Stomach (tissue), 9 donors: ENCODE measurements around the gene SMAD5. TPM values are rescaled to one million over a fixed set of nuclear protein-coding genes. Genes with fewer than 3 reads are reported as not detected.

Experiments used
- DNase-seq, 2 donors: peaks; one replicate each; pipeline versions ENCODE4 v3.0.0 to v3.0.0-alpha.2; 2013 to 2019
- H3K27ac ChIP-seq, 5 donors: fragments of 200-600 bp in 4 of 5; sonication (generic) in 4 of 5; one replicate each; pipeline ENCODE4 v1.5.1; 2013 to 2019; ENCODE audit warnings: mild to moderate bottlenecking in 1 of 5, moderate library complexity in 1 of 5
- H3K27me3 ChIP-seq, 3 donors: fragments of 200-600 bp; sonication (generic); one replicate each; pipeline ENCODE4 v1.5.1; 2017 to 2019; ENCODE audit warnings: mixed run types in 1 of 3
- H3K36me3 ChIP-seq, 4 donors: fragments of 200-600 bp; sonication (generic); 1 replicate in 3 of 4; 2 replicates in 1 of 4; pipeline ENCODE4 v1.5.1; 2016 to 2019
- H3K4me1 ChIP-seq, 4 donors: fragments of 200-600 bp; sonication (generic); one replicate each; pipeline ENCODE4 v1.5.1; 2016 to 2019
- H3K4me3 ChIP-seq, 4 donors: fragments of 200-600 bp; sonication (generic) in 3 of 4; one replicate each; pipeline ENCODE4 v1.5.1; 2016 to 2019; ENCODE audit warnings: mild to moderate bottlenecking in 1 of 4
- H3K9me3 ChIP-seq, 4 donors: fragments of 200-600 bp; sonication (generic); one replicate each; pipeline ENCODE4 v1.5.1; 2016 to 2019
- CTCF ChIP-seq, 7 experiments: fragments of 450-650 bp in 4 of 7; fragments of 200-600 bp in 3 of 7; sonication (generic) in 3 of 7; IDR thresholded peaks; one replicate each; pipeline ENCODE4 v1.5.1; 2016 to 2019; ENCODE audit warnings: antibody characterized with exemption in 7 of 7, control low read depth in 2 of 7, mild to moderate bottlenecking in 1 of 7
- EP300 ChIP-seq: sonication (generic); formaldehyde crosslinking; IDR thresholded peaks from one replicate; pipeline ENCODE4 v1.6.1; 2017; ENCODE audit warnings: antibody characterized with exemption
- POLR2A ChIP-seq, 4 donors: fragments of 450-650 bp; IDR thresholded peaks; one replicate each; pipeline ENCODE4 v1.6.1; 2016; ENCODE audit warnings: antibody characterized with exemption in 4 of 4, control low read depth in 2 of 4, mild to moderate bottlenecking in 1 of 4, moderate library complexity in 1 of 4
- POLR2AphosphoS5 ChIP-seq, 3 donors: sonication (generic); formaldehyde crosslinking; IDR thresholded peaks; one replicate each; pipeline ENCODE4 v1.6.1; 2016; ENCODE audit warnings: antibody characterized with exemption in 3 of 3
- WGBS, 5 donors: extraction: QIAGEN DNeasy Blood & Tissue Kit in 3 of 5; methylation state at CpG; one replicate each; pipeline versions ENCODE4 v1.1.5 to v1.1.7; 2013 to 2018; 5-methylcytosine and 5-hydroxymethylcytosine counted together
- intact Hi-C: fragments of 100-400 bp; cut with DNase I; formaldehyde crosslinking; loops from one replicate; pipeline ENCODE4 v1.15.1; 2023; ENCODE audit warnings: low total_unique reads
- polyA plus RNA-seq, 3 donors: library from polyadenylated mRNA; stranded (reverse); fragments of 200-250 nt; gene quantifications; one replicate each; pipeline ENCODE4 v1.2.3, GENCODE V29; 2013
- total RNA-seq, 5 donors: library from RNA; depleted of rRNA; stranded (reverse); fragments of >200 nt; gene quantifications; one replicate each; pipeline versions ENCODE4 v1.1.0 to v1.2.3, GENCODE V29; 2014 to 2016
- donor health status: healthy with polysubstance abuse.
- donor health status: Bipolar disorder and iron deficiency.
- donor health status: healthy.

Gene SMAD5
- total and polyA plus RNA-seq, 8 donors: 6.8 to 220 (median 24.0) TPM

- H3K36me3 ChIP-seq: peaks cover 0 to 6% (median 4%) of the 10 kb centered on the region in 4 donors
- no peaks in the 10 kb centered on the region for H3K9me3 ChIP-seq
- peak overlapping the region; percentile 39 to 56 (median 48) for H3K4me3 ChIP-seq
- H3K27me3 ChIP-seq: peaks cover 0 to 58% (median 42%) of the 10 kb centered on the region in 3 donors
- TF ChIP-seq POLR2A (IDR thresholded peaks at IDR 0.05) (no peak), POLR2AphosphoS5 (IDR thresholded peaks at IDR 0.05) (no peak), CTCF (IDR thresholded peaks at IDR 0.05) (no peak), EP300 (no peak)
- H3K27ac ChIP-seq: no peak overlapping the region
- peaks cover 21 to 52% (median 36%) of the 10 kb centered on the region in 4 donors for H3K4me1 ChIP-seq
- intact Hi-C loops: no loop called here
- WGBS, 5 donors: 24 to 66% (median 52%) methylated on average over 6 to 18 of the region's 18 CpGs
- DNase-seq: no peak
Observed at GRCh38 chr5:136193322-136193935, 60.8 kb downstream of the SMAD5 start.

GRCh38 chr5:136194576-136194975, 61.9 kb downstream of the SMAD5 start:
- Histone ChIP-seq H3K36me3 (no peaks in the 10 kb centered on the region), H3K9me3 (no peaks in the 10 kb centered on the region), H3K4me3 (no peak overlapping the region), H3K27me3 (peaks cover 0 to 66% (median 42%) of the 10 kb centered on the region in 3 donors), H3K4me1 (peaks cover 21 to 52% (median 36%) of the 10 kb centered on the region in 4 donors), H3K27ac (no peak overlapping the region)
- intact Hi-C loops: no loop called here
- no peak for TF ChIP-seq CTCF (IDR thresholded peaks at IDR 0.05)
- no peak for TF ChIP-seq EP300
- TF ChIP-seq POLR2AphosphoS5 (IDR thresholded peaks at IDR 0.05): no peak
- WGBS, 5 donors: 81 to 92% (median 85%) methylated on average over 3 of the region's 3 CpGs
- no peak for DNase-seq

- peaks cover 0 to 64% (median 31%) of the 10 kb centered on the region in 3 donors for H3K27me3 ChIP-seq
- peak in 1 of 2 donors; percentile 71 for DNase-seq
- intact Hi-C loops: no loop called here
- TF ChIP-seq POLR2A (IDR thresholded peaks at IDR 0.05) (no peak), POLR2AphosphoS5 (IDR thresholded peaks at IDR 0.05) (no peak), CTCF (IDR thresholded peaks at IDR 0.05) (no peak), EP300 (no peak)
- no peaks in the 10 kb centered on the region for H3K9me3 ChIP-seq
- H3K36me3 ChIP-seq: no peaks in the 10 kb centered on the region
- H3K4me1 ChIP-seq: peaks cover 21 to 40% (median 29%) of the 10 kb centered on the region in 4 donors
- no peak overlapping the region for H3K4me3 ChIP-seq
- 22 to 42% (median 38%) methylated on average over 12 of the region's 12 CpGs for WGBS, 5 donors
- peak overlapping the region in 1 of 5 donors; percentile 77 for H3K27ac ChIP-seq
Observed at GRCh38 chr5:136195971-136196820, 63.6 kb downstream of the SMAD5 start.

GRCh38 chr5:136197462-136198142, 65.0 kb downstream of the SMAD5 start:
- 83 to 97% (median 86%) methylated on average over 4 of the region's 4 CpGs for WGBS, 5 donors
- TF ChIP-seq CTCF (IDR thresholded peaks at IDR 0.05) (no peak), POLR2AphosphoS5 (IDR thresholded peaks at IDR 0.05) (no peak), EP300 (no peak), POLR2A (IDR thresholded peaks at IDR 0.05) (no peak)
- Histone ChIP-seq H3K4me1 (peaks cover 8 to 26% (median 16%) of the 10 kb centered on the region in 4 donors), H3K27me3 (peaks cover 0 to 52% (median 17%) of the 10 kb centered on the region in 3 donors), H3K4me3 (no peak overlapping the region), H3K9me3 (no peaks in the 10 kb centered on the region), H3K27ac (no peak overlapping the region), H3K36me3 (no peaks in the 10 kb centered on the region)
- no peak for DNase-seq
- intact Hi-C loops: no loop called here
